HFFc6 (cell line): ENCODE results near the gene POLA1. TPM values are rescaled to one million over a fixed set of nuclear protein-coding genes. Genes with fewer than 3 reads are reported as not detected.

Experiments
- DNase-seq: peaks from one replicate; pipeline ENCODE4 v3.0.0-alpha.2; 2018
- H3K27ac Mint-ChIP-seq: 2 replicates; pipeline ENCODE4 v1.8.0; 2020; ENCODE audit warnings: mild to moderate bottlenecking, mixed read lengths
- H3K27me3 Mint-ChIP-seq: 2 replicates; pipeline ENCODE4 v1.8.0; 2021; ENCODE audit warnings: mild to moderate bottlenecking, moderate library complexity, mixed read lengths; ENCODE audit not compliant: insufficient read depth
- H3K36me3 Mint-ChIP-seq: 2 replicates; pipeline ENCODE4 v1.8.0; 2021; ENCODE audit warnings: low read depth, mixed read lengths
- H3K4me1 Mint-ChIP-seq: 2 replicates; pipeline ENCODE4 v1.8.0; 2020; ENCODE audit warnings: low read depth, mixed read lengths
- H3K4me3 Mint-ChIP-seq: 2 replicates; pipeline ENCODE4 v1.8.0; 2020; ENCODE audit warnings: mild to moderate bottlenecking, moderate library complexity, mixed read lengths
- H3K9me3 Mint-ChIP-seq: 2 replicates; pipeline ENCODE4 v1.8.0; 2020; ENCODE audit warnings: mild to moderate bottlenecking, mixed read lengths
- CTCF ChIP-seq: fragments of 200-600 bp; sonication (generic); IDR thresholded peaks from 2 replicates; pipeline ENCODE4 v1.5.0; 2021; ENCODE audit warnings: antibody characterized with exemption, mild to moderate bottlenecking
- total RNA-seq, 6 experiments: library from RNA; stranded (reverse); fragmentation: NEBNext Ultra II Directional; extraction: Animal tissue kit (Norgen Biotek cat#: 25700); gene quantifications; 2 replicates in 1 of 6; 3 replicates in 5 of 6; pipeline ENCODE4 v1.2.3, GENCODE V29; 2021

POLA1 gene
- total RNA-seq, 6 experiments from 2014 or later, result 6.5 to 12.5 (median 11.0) TPM

DNA sequence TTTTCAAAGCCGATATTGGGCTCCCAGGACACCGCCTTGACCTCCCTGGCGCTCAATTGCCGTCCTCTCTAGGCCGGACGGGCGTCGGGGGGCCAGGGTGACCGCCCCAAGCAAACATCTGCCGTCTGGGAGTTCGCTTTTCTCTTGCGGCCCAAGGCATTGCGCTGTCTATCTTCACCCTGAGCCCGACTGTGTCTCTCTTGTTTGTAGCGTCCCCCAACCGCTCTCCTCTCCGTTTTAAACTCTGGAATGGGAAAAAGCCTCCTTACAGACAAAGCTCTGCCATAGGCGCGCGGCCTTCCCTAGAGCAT, 322.6 kb downstream of the POLA1 start:
- Mint-ChIP-seq H3K36me3 (no peaks in the 10 kb centered on the region), H3K9me3 (no peaks in the 10 kb centered on the region), H3K27ac (no peak overlapping the region), H3K27me3 (peaks cover 33% of the 10 kb centered on the region), H3K4me3 (no peak overlapping the region), H3K4me1 (peaks cover 5% of the 10 kb centered on the region; the same call in 1 of the 2 replicates)
- no peak for DNase-seq
- TF ChIP-seq CTCF, result no peak

GRCh38 chrX:25016938-25017598, 323.4 kb downstream of the POLA1 start:
- H3K4me3 Mint-ChIP-seq, result no peak overlapping the region
- TF ChIP-seq CTCF, result no peak
- H3K36me3 Mint-ChIP-seq, result no peaks in the 10 kb centered on the region
- peaks cover 38% of the 10 kb centered on the region for H3K27me3 Mint-ChIP-seq
- peaks cover 11% of the 10 kb centered on the region; the same call in 1 of the 2 replicates for H3K4me1 Mint-ChIP-seq
- no peak for DNase-seq
- H3K9me3 Mint-ChIP-seq, result no peaks in the 10 kb centered on the region
- no peak overlapping the region for H3K27ac Mint-ChIP-seq

GRCh38 chrX:25017667-25018247, 324.0 kb downstream of the POLA1 start:
- no peak overlapping the region for H3K27ac Mint-ChIP-seq

DNA sequence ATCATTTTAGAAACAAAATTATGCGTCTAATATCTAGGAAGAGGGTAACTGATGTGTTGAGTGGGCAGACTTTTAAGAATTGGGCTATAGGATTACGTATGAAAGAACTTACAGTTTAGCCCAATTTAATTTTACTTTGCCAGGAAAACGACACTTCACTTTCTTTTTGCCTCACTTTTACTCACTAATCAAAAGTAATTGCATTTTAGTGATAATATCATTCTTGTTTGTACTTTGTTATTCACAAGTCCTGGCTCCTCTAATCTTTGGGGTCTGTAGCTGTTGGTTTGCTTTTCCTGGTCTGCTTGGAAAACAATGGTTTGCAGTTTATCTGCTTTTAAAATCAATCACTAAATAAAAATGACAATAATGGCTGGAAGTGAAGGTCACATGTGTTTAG, 325.0 kb downstream of the POLA1 start:
- H3K27me3 Mint-ChIP-seq, result peaks cover 38% of the 10 kb centered on the region
- no peaks in the 10 kb centered on the region for H3K9me3 Mint-ChIP-seq
- no peak overlapping the region for H3K4me3 Mint-ChIP-seq
- no peak for TF ChIP-seq CTCF
- H3K4me1 Mint-ChIP-seq, result peaks cover 11% of the 10 kb centered on the region; the same call in 1 of the 2 replicates
- H3K36me3 Mint-ChIP-seq, result no peaks in the 10 kb centered on the region
- H3K27ac Mint-ChIP-seq, result no peak overlapping the region
- no peak for DNase-seq

More at GRCh38 chrX:25017667-25018247, 324.0 kb downstream of the POLA1 start:
- Mint-ChIP-seq H3K4me1 (peaks cover 11% of the 10 kb centered on the region; the same call in 1 of the 2 replicates), H3K27me3 (peaks cover 38% of the 10 kb centered on the region), H3K4me3 (no peak overlapping the region), H3K9me3 (no peaks in the 10 kb centered on the region), H3K36me3 (no peaks in the 10 kb centered on the region)
- TF ChIP-seq CTCF, result no peak
- DNase-seq, result no peak

GRCh38 chrX:25019707-25020390, 326.1 kb downstream of the POLA1 start:
- TF ChIP-seq CTCF, result no peak
- peaks cover 41% of the 10 kb centered on the region for H3K27me3 Mint-ChIP-seq
- H3K9me3 Mint-ChIP-seq, result no peaks in the 10 kb centered on the region
- H3K36me3 Mint-ChIP-seq, result no peaks in the 10 kb centered on the region
- peaks cover 11% of the 10 kb centered on the region; the same call in 1 of the 2 replicates for H3K4me1 Mint-ChIP-seq
- peak overlapping the region; percentile 28; the same call in 1 of the 2 replicates for H3K4me3 Mint-ChIP-seq
- no peak overlapping the region for H3K27ac Mint-ChIP-seq
- DNase-seq, result no peak
